Measurements from ENCODE around the gene NPEPPS.

The NPEPPS gene

DNA sequence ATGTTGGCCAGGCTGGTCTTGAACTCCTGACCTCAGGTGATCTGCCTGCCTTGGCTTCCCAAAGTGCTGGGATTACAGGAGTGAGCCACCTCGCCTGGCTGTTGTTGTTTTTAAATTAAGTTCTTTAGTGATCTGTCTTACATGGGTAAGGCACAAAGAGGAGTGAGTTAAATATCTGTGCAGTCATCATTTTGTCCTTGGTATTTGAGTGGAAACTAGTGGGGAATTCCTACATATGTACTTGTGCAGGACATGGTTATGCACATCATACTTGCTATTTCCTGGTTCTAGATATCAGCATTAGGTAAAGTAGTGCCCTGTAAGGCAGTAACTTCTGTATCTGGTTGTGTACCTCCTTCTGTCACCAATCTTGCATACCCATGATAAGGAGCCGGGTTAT, 122.5 kb downstream of the NPEPPS start:
- H3K4me3 ChIP-seq (ENCODE audit: low read depth, low read length): no peak overlapping the region
- TF ChIP-seq, protein P1, sequence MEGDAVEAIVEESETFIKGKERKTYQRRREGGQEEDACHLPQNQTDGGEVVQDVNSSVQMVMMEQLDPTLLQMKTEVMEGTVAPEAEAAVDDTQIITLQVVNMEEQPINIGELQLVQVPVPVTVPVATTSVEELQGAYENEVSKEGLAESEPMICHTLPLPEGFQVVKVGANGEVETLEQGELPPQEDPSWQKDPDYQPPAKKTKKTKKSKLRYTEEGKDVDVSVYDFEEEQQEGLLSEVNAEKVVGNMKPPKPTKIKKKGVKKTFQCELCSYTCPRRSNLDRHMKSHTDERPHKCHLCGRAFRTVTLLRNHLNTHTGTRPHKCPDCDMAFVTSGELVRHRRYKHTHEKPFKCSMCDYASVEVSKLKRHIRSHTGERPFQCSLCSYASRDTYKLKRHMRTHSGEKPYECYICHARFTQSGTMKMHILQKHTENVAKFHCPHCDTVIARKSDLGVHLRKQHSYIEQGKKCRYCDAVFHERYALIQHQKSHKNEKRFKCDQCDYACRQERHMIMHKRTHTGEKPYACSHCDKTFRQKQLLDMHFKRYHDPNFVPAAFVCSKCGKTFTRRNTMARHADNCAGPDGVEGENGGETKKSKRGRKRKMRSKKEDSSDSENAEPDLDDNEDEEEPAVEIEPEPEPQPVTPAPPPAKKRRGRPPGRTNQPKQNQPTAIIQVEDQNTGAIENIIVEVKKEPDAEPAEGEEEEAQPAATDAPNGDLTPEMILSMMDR (IDR thresholded peaks at IDR 0.05; ENCODE audit: borderline replicate concordance, insufficient read depth, low read depth, low read length): no peak

DNA sequence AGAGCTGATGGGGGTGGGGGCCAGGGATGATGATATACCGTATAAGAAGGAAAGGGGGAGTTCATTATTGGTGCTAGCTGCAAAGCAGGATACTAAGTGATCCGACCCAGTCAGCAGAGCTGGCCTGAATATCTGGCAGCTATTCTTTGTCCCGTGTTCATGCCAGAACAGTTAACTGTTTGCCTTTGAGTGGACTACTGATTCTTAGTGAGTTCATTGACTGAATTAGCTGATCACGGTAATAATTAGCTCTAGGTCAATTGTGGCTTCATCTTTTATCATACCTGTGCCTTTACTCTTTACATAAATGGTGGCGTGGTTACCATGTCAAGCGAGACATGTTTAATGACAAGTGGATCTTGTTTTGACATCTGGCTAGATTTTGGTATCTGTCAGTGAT, 124.1 kb downstream of the NPEPPS start:
- H3K4me3 ChIP-seq (ENCODE audit: low read depth, low read length): no peak overlapping the region
- TF ChIP-seq, protein P1 (IDR thresholded peaks at IDR 0.05; ENCODE audit: borderline replicate concordance, insufficient read depth, low read depth, low read length): no peak

DNA sequence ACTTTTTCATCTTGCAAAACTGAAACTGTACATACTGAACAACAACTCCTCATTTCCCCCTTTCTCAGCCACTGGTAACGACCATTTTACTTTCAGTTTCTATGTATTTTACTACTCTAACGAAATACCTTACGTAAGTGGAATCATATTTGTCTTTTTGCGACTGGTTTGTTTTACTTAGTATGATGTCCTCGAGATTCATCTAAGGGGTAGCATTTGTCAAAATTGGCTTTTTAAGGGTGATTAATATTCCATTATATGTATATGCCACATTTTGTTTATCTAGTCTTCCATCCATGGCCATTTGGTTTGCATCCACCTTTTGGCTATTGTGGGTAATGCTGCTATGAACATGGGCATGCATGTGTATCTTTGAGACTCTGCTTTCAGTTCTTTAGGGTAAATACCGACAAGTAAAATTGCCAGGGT, 129.2 kb downstream of the NPEPPS start:
- H3K4me3 ChIP-seq (ENCODE audit: low read depth, low read length): no peak overlapping the region
- TF ChIP-seq, protein P1 (IDR thresholded peaks at IDR 0.05; ENCODE audit: borderline replicate concordance, insufficient read depth, low read depth, low read length): no peak

DNA sequence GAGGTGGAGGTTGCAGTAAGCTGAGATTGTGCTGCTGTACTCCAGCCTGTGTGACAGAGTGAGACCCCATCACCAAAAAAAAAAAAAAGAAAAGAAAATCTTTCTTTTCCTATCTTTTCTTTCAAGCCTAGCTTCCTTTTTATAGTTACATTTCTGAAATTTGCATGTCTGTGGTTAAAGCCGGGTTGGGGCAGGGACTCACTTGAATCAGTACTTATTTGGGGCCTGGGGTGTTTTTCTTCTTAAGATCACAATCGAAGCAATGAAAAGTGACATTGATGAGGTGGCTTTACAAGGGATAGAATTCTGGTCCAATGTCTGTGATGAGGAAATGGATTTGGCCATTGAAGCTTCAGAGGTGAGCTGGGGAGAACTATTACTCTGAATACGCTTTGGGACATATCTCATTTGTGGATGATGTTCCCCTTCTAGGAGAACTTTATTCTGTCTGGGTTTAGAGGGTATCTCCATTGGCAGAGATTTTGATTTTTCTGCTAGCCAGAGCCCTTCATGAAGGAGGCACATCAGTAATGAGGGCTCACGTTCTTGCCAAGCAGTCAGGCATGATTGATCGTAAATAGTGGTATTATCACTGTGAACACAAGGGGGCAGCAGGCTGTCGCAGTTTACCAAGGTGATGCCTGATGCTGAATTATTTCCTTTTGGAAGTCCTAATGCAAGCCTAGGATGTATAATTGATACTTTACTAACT, 133.2 kb downstream of the NPEPPS start:
- no peak overlapping the region for H3K4me3 ChIP-seq (ENCODE audit: low read depth, low read length)

DNA sequence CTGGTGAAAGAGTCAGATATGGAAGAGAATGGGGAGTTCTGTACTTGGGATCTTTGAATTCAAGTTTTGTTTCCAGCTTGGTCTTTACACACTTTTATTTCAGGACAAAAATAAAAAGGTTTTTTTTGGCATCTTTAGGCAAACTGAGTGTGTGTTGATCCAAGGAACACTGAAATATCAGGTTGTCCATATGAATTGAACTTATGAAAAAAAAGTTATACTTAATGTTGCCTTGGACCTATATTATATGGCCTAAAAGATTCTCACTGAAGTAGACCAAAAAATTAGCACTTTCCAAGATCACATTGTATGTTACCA, 133.7 kb downstream of the NPEPPS start:
- H3K4me3 ChIP-seq (ENCODE audit: low read depth, low read length): no peak overlapping the region
- TF ChIP-seq, protein P1 (IDR thresholded peaks at IDR 0.05; ENCODE audit: borderline replicate concordance, insufficient read depth, low read depth, low read length): no peak

More for the DNA sequence above, 133.2 kb downstream of the NPEPPS start:
- TF ChIP-seq, protein P1 (IDR thresholded peaks at IDR 0.05; ENCODE audit: borderline replicate concordance, insufficient read depth, low read depth, low read length): peak; percentile 70

GRCh38 chr17:47665655-47666054, 134.7 kb downstream of the NPEPPS start:
- TF ChIP-seq, protein P1 (IDR thresholded peaks at IDR 0.05; ENCODE audit: borderline replicate concordance, insufficient read depth, low read depth, low read length): no peak
- H3K4me3 ChIP-seq (ENCODE audit: low read depth, low read length): no peak overlapping the region

GRCh38 chr17:47669081-47669480, 138.2 kb downstream of the NPEPPS start:
- TF ChIP-seq, protein P1 (IDR thresholded peaks at IDR 0.05; ENCODE audit: borderline replicate concordance, insufficient read depth, low read depth, low read length): no peak
- H3K4me3 ChIP-seq (ENCODE audit: low read depth, low read length): no peak overlapping the region

Measured in GM12875 (cell line).